ENCODE results near the gene PNLIPRP2.

DNA sequence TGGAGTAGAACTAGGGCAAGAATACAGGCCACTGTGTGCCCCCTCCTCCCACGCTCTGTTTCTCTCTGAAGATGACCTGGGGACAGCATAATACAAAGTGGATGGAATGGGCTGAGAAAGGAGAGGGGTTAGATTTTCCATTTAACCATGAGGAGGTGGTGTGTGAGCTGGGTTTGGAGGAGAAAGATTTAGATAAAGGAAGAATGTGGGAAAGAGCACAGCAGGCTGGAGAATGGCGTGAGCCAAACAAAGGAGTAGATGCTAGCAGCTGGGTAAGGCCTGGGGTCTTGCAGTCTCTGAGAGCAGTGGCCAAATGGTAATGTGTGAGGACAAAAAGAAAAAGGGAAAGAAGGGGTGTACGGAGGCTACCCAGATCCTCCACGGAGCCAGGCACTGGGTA lies 8.6 kb downstream of the PNLIPRP2 start:
- TF ChIP-seq, protein P1, sequence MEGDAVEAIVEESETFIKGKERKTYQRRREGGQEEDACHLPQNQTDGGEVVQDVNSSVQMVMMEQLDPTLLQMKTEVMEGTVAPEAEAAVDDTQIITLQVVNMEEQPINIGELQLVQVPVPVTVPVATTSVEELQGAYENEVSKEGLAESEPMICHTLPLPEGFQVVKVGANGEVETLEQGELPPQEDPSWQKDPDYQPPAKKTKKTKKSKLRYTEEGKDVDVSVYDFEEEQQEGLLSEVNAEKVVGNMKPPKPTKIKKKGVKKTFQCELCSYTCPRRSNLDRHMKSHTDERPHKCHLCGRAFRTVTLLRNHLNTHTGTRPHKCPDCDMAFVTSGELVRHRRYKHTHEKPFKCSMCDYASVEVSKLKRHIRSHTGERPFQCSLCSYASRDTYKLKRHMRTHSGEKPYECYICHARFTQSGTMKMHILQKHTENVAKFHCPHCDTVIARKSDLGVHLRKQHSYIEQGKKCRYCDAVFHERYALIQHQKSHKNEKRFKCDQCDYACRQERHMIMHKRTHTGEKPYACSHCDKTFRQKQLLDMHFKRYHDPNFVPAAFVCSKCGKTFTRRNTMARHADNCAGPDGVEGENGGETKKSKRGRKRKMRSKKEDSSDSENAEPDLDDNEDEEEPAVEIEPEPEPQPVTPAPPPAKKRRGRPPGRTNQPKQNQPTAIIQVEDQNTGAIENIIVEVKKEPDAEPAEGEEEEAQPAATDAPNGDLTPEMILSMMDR (IDR thresholded peaks at IDR 0.05): no peak
- peak in 2 of 3 donors; percentile 40 to 53 for TF ChIP-seq POLR2A (IDR thresholded peaks at IDR 0.05)

Data from body of pancreas (tissue), 4 donors.